SK-N-MC (cell line): ENCODE results near the gene SAV1.

ENCODE experiments used
- EZH2 ChIP-seq: fragments of 200-600 bp; sonication (generic); IDR thresholded peaks from one replicate; pipeline ENCODE4 v1.6.1; 2017; ENCODE audit warnings: antibody characterized with exemption
- FOXP2 ChIP-seq: optimal IDR thresholded peaks from 2 replicates; pipeline ENCODE3; 2011; ENCODE audit warnings: mild to moderate bottlenecking, moderate library complexity; ENCODE audit not compliant: insufficient read depth; ENCODE audit errors: extremely low read length, control extremely low read depth
- POLR2AphosphoS5 ChIP-seq: IDR thresholded peaks from 2 replicates; pipeline ENCODE4 v1.6.1; 2012; ENCODE audit warnings: mild to moderate bottlenecking, low read depth, low read length, borderline replicate concordance

- TF ChIP-seq POLR2AphosphoS5 (no peak), EZH2 (no peak), FOXP2 (no peak)
Measured at GRCh38 chr14:50615056-50615455, 53.0 kb downstream of the SAV1 start.
